K562 (cell line): Measurements from ENCODE around the gene OSBPL7. TPM values are rescaled to one million over a fixed set of nuclear protein-coding genes. Genes with fewer than 3 reads are reported as not detected.

ENCODE experiments used
- ATF7 ChIP-seq: fragments of 450-650 bp; IDR thresholded peaks from 2 replicates; pipeline ENCODE4 v1.7.1; 2014; ENCODE audit warnings: mild to moderate bottlenecking, moderate library complexity
- BCLAF1 ChIP-seq, 2 experiments: fragments of 450-650 bp in 1 of 2; IDR thresholded peaks; 2 replicates each; pipeline ENCODE4 v1.6.1; 2011 to 2017; ENCODE audit warnings: low read depth in 2 of 2, antibody characterized with exemption in 1 of 2, borderline replicate concordance in 1 of 2, low read length in 1 of 2, mild to moderate bottlenecking in 1 of 2, mixed read lengths in 1 of 2; ENCODE audit not compliant: control insufficient read depth in 1 of 2
- BHLHE40 ChIP-seq: IDR thresholded peaks from 2 replicates; pipeline ENCODE4 v1.6.1; 2011; ENCODE audit warnings: low read length, improper control_type of control experiment
- CLOCK ChIP-seq: fragments of 250-450 bp; sonication (Bioruptor Pico); IDR thresholded peaks from 2 replicates; pipeline ENCODE4 v1.4.0; 2020; ENCODE audit warnings: mild to moderate bottlenecking, moderate library complexity, borderline replicate concordance
- FIP1L1 ChIP-seq: fragments of 200-400 bp; formaldehyde crosslinking; IDR thresholded peaks from 2 replicates; pipeline ENCODE4 v1.6.1; 2018; ENCODE audit warnings: mild to moderate bottlenecking, low read depth, low read length; ENCODE audit not compliant: poor library complexity, severe bottlenecking
- HINFP ChIP-seq: fragments of 450-650 bp; conservative IDR thresholded peaks from 2 replicates; pipeline ENCODE4 v1.6.1; 2016; ENCODE audit warnings: missing genetic modification characterization, low read depth, mild to moderate bottlenecking, control low read depth, missing compliant biosample characterization
- HLTF ChIP-seq: fragments of 450-650 bp; IDR thresholded peaks from 2 replicates; pipeline ENCODE4 v1.6.1; 2016
- KDM2B ChIP-seq: fragments of 250-450 bp; sonication (Bioruptor Pico); IDR thresholded peaks from 2 replicates; pipeline ENCODE4 v1.8.0; 2021; ENCODE audit warnings: mild to moderate bottlenecking, moderate library complexity
- MEF2D ChIP-seq: conservative IDR thresholded peaks from 2 replicates; pipeline ENCODE4 v1.6.1; 2016; ENCODE audit warnings: low read depth, missing genetic modification characterization, missing compliant biosample characterization
- NUFIP1 ChIP-seq: fragments of 450-650 bp; IDR thresholded peaks from 2 replicates; pipeline ENCODE4 v1.6.1; 2018; ENCODE audit not compliant: partially characterized antibody
- POLR2B ChIP-seq: fragments of 450-650 bp; IDR thresholded peaks from 2 replicates; pipeline ENCODE4 v1.6.1; 2018; ENCODE audit warnings: low read depth; ENCODE audit not compliant: partially characterized antibody
- SIN3B ChIP-seq: fragments of 450-650 bp; IDR thresholded peaks from 2 replicates; pipeline ENCODE4 v1.6.1; 2017; ENCODE audit warnings: low read depth, mild to moderate bottlenecking, moderate library complexity
- XRCC3 ChIP-seq: fragments of 450-650 bp; IDR thresholded peaks from 2 replicates; pipeline ENCODE4 v1.6.1; 2017; ENCODE audit warnings: mild to moderate bottlenecking, moderate library complexity
- ZNF23 ChIP-seq: fragments of 250-450 bp; sonication (Bioruptor Pico); IDR thresholded peaks from 2 replicates; pipeline ENCODE4 v1.4.0; 2020; ENCODE audit warnings: mild to moderate bottlenecking
- ZNF695 ChIP-seq: fragments of 450-650 bp; formaldehyde crosslinking; IDR thresholded peaks from 2 replicates; pipeline ENCODE4 v1.4.0; 2020; ENCODE audit warnings: mild to moderate bottlenecking, moderate library complexity
- ZNF696 ChIP-seq: fragments of 250-450 bp; sonication (Bioruptor Pico); conservative IDR thresholded peaks from 2 replicates; pipeline ENCODE4 v1.4.0; 2020; ENCODE audit warnings: mild to moderate bottlenecking, moderate library complexity
- polyA plus RNA-seq, 8 experiments: library from polyadenylated mRNA; depleted of rRNA in 4 of 8; stranded (reverse) in 5 of 8; unstranded in 3 of 8; fragments of >200 nt; fragmentation: Nextera tagmentation in 2 of 8; fragmentation: Illumina TruSeq in 1 of 8; extraction: Ambion mirVana in 2 of 8; extraction: Trizol in 1 of 8; gene quantifications; 2 replicates each; pipeline versions ENCODE4 v1.2.1 to v1.2.3, GENCODE V29; 2011 to 2014; ENCODE audit warnings: inconsistent platforms in 1 of 8, missing spikeins in 1 of 8
- total RNA-seq, 7 experiments: library from RNA; depleted of rRNA in 6 of 7; stranded (reverse); fragments of >200 nt in 6 of 7; fragmentation: Illumina TruSeq in 2 of 7; extraction: Trizol in 2 of 7; gene quantifications; 2 replicates each; pipeline versions ENCODE4 v1.2.1 to v1.2.3, GENCODE V29; 2011 to 2021; ENCODE audit warnings: low replicate concordance in 1 of 7
- TF ChIP-seq, protein P1 (sequence below): fragments of 450-650 bp; IDR thresholded peaks from 2 replicates; pipeline ENCODE4 v1.6.1; 2016; ENCODE audit warnings: low read depth, mild to moderate bottlenecking, moderate library complexity
- TF ChIP-seq, protein P2 (sequence below): fragments of 250-450 bp; sonication (Bioruptor Pico); IDR thresholded peaks from 2 replicates; pipeline ENCODE4 v1.8.0; 2021; ENCODE audit warnings: moderate library complexity, mild to moderate bottlenecking, inconsistent platforms

The OSBPL7 gene
- total and polyA plus RNA-seq, 9 of the 15 experiments (the other 6 are each of a cell fraction or from before 2014, with no cell fraction given) = 0.32 to 11.9 (median 5.8) TPM

DNA sequence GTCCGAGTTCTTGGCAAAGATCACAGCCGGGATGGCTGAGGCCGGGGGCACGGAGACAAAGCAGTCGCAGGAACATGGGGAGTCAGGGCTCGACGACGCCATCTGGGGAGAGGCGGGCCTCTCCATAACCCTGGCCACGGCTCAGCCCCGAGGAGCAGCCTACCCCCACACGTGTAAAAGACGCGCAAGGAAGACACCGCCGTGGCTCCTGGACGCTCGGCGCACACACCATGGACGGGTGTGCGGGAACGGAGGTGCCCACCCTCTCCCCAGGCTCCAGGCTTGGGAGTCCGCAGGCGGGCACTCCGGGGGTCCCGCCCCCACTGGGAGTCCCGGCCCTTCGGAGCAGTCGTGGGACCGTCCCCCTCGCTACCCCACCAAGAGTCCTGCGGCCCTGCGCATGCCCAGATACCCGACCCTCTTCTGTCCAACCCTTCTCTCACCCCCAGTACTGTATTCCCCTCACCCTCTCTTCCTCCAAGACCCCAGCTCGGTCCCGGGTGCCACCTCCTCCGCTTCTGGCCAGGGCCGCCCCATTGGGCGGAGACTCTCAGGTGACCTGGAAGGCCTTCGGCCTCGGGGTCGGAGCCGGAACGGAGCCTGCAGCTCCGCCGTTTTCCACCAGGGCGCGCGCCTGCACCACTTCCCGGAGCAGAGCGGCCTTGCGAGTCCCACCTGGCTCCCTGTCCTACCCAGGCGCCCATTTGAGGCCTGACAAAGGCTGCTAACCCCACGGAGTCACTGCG, 19.3 kb upstream of the OSBPL7 start, which contains the start of gene SCRN2 (continued):
- TF ChIP-seq BCLAF1 (IDR thresholded peaks at IDR 0.05; ENCODE audit: borderline replicate concordance in 1 of 2, control insufficient read depth in 1 of 2, low read depth in 2 of 2, low read length in 1 of 2) = no peak
- no peak for TF ChIP-seq CLOCK (CRISPR knock-in tag)
- TF ChIP-seq FIP1L1 = no peak
- no peak for TF ChIP-seq ZNF23 (CRISPR knock-in tag)
- TF ChIP-seq ATF7 = peak; percentile 48; the same call in 1 of the 2 replicates
- no peak; the same call in 1 of the 2 replicates for TF ChIP-seq HLTF
- TF ChIP-seq, protein P1, sequence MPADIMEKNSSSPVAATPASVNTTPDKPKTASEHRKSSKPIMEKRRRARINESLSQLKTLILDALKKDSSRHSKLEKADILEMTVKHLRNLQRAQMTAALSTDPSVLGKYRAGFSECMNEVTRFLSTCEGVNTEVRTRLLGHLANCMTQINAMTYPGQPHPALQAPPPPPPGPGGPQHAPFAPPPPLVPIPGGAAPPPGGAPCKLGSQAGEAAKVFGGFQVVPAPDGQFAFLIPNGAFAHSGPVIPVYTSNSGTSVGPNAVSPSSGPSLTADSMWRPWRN = no peak
- no peak for TF ChIP-seq XRCC3
- TF ChIP-seq POLR2B = peak; percentile 68
- TF ChIP-seq SIN3B = no peak
- no peak for TF ChIP-seq HINFP (tag)
- no peak for TF ChIP-seq ZNF695
- TF ChIP-seq NUFIP1 = no peak
- TF ChIP-seq, protein P2, sequence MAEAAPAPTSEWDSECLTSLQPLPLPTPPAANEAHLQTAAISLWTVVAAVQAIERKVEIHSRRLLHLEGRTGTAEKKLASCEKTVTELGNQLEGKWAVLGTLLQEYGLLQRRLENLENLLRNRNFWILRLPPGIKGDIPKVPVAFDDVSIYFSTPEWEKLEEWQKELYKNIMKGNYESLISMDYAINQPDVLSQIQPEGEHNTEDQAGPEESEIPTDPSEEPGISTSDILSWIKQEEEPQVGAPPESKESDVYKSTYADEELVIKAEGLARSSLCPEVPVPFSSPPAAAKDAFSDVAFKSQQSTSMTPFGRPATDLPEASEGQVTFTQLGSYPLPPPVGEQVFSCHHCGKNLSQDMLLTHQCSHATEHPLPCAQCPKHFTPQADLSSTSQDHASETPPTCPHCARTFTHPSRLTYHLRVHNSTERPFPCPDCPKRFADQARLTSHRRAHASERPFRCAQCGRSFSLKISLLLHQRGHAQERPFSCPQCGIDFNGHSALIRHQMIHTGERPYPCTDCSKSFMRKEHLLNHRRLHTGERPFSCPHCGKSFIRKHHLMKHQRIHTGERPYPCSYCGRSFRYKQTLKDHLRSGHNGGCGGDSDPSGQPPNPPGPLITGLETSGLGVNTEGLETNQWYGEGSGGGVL (CRISPR knock-in tag) = no peak
- no peak for TF ChIP-seq ZNF696 (CRISPR knock-in tag)
- TF ChIP-seq MEF2D (tag) = no peak
- peak; percentile 60 for TF ChIP-seq BHLHE40
- TF ChIP-seq KDM2B = no peak
